Endothelial cell of umbilical vein (primary cell): ENCODE results near the gene CALML5. TPM values are rescaled to one million over a fixed set of nuclear protein-coding genes. Genes with fewer than 3 reads are reported as not detected.

ENCODE experiments used
- BruUV-seq: library from RNA; stranded (reverse); fragments of 400-500 nt; replicated peaks from 2 replicates; lab custom pipeline; 2021; lab: Mats Ljungman, UMichigan
- CTCF ChIA-PET: fragments of 300-600, 350-600 bp; sonication (Branson Sonifier 250); formaldehyde crosslinking; loops from one replicate; lab custom pipeline; 2021; ENCODE audit warnings: antibody characterized with exemption, inconsistent platforms; lab: Charles Lee
- POLR2A ChIA-PET: fragments of 300-600, 350-600 bp; sonication (Branson Sonifier 250); formaldehyde crosslinking; loops from one replicate; lab custom pipeline; 2021; ENCODE audit warnings: antibody characterized with exemption, inconsistent platforms; lab: Charles Lee
- DNase-seq: peaks from one replicate; pipeline ENCODE4 v3.0.0-alpha.2; 2011; ENCODE audit warnings: low read depth, low spot score
- FAIRE-seq: peaks from 2 replicates; lab custom pipeline; 2011; peaks lifted over from hg19 to GRCh38; lab: Jason Lieb, UNC
- H2AFZ ChIP-seq: 2 replicates; pipeline ENCODE4 v1.6.0; 2012; ENCODE audit warnings: low read depth, low read length, control low read depth, inconsistent platforms
- H3K27ac ChIP-seq: 2 replicates; pipeline ENCODE4 v1.5.1; 2011; ENCODE audit warnings: low read depth, mild to moderate bottlenecking, control low read depth, low read length, moderate library complexity; ENCODE audit not compliant: insufficient read depth
- H3K27me3 ChIP-seq, 2 experiments: 2 replicates each; pipeline versions ENCODE4 v1.6.0 to v1.6.1; 2011; ENCODE audit warnings: low read length in 2 of 2, mixed read lengths in 1 of 2; ENCODE audit not compliant: control insufficient read depth in 2 of 2, insufficient read depth in 2 of 2
- H3K36me3 ChIP-seq, 2 experiments: 2 replicates in 1 of 2; 3 replicates in 1 of 2; pipeline ENCODE4 v1.5.1; 2011; ENCODE audit warnings: low read length in 2 of 2, mild to moderate bottlenecking in 1 of 2, moderate library complexity in 1 of 2; ENCODE audit not compliant: control insufficient read depth in 2 of 2, insufficient read depth in 2 of 2; ENCODE audit errors: extremely low read depth in 1 of 2
- H3K4me1 ChIP-seq: 3 replicates; pipeline ENCODE4 v1.5.1; 2011; ENCODE audit warnings: mild to moderate bottlenecking, low read length; ENCODE audit not compliant: control insufficient read depth, insufficient read depth; ENCODE audit errors: extremely low read depth
- H3K4me2 ChIP-seq: 2 replicates; pipeline ENCODE4 v1.6.1; 2011; ENCODE audit warnings: low read length, control low read depth, mixed read lengths; ENCODE audit not compliant: insufficient read depth
- H3K4me3 ChIP-seq, 3 experiments: fragments of 200-600 bp in 1 of 3; sonication (generic), shearing (Covaris generic) in 1 of 3; replicated peaks in 1 of 3; 2 replicates each; pipeline ENCODE4 v1.5.1; 2011 to 2016; ENCODE audit warnings: control low read depth in 3 of 3, low read length in 3 of 3, mild to moderate bottlenecking in 2 of 3, inconsistent platforms in 1 of 3, low read depth in 1 of 3, moderate library complexity in 1 of 3; ENCODE audit not compliant: insufficient read depth in 1 of 3
- H3K79me2 ChIP-seq: 2 replicates; pipeline ENCODE4 v1.6.0; 2012; ENCODE audit warnings: low read length, inconsistent platforms; ENCODE audit not compliant: control insufficient read depth, insufficient read depth
- H3K9ac ChIP-seq: replicated peaks from 2 replicates; pipeline ENCODE3; 2011; ENCODE audit warnings: low read length, control low read depth; ENCODE audit not compliant: insufficient read depth; ENCODE audit errors: extremely low read depth
- H3K9me1 ChIP-seq: replicated peaks from 3 replicates; pipeline ENCODE4 v1.6.0; 2011; ENCODE audit warnings: mild to moderate bottlenecking, low read length; ENCODE audit not compliant: control insufficient read depth, insufficient read depth; ENCODE audit errors: extremely low read depth
- H3K9me3 ChIP-seq: replicated peaks from 2 replicates; pipeline ENCODE4 v1.5.1; 2012; ENCODE audit warnings: low read length, inconsistent platforms; ENCODE audit not compliant: control insufficient read depth, insufficient read depth
- H4K20me1 ChIP-seq: replicated peaks from 2 replicates; pipeline ENCODE3; 2011; ENCODE audit warnings: mild to moderate bottlenecking, low read length; ENCODE audit not compliant: control insufficient read depth, insufficient read depth; ENCODE audit errors: extremely low read depth
- CTCF ChIP-seq, 2 donors: IDR thresholded peaks; 1 replicate in 1 of 2; 2 replicates in 1 of 2; pipeline ENCODE4 v1.5.1; 2011; ENCODE audit warnings: low read length in 2 of 2, mild to moderate bottlenecking in 2 of 2, moderate library complexity in 2 of 2, control low read depth in 1 of 2, inconsistent platforms in 1 of 2, low read depth in 1 of 2; ENCODE audit not compliant: insufficient read depth in 1 of 2; ENCODE audit errors: extremely low read depth in 1 of 2
- EZH2 ChIP-seq: IDR thresholded peaks from 2 replicates; pipeline ENCODE4 v1.6.1; 2012; ENCODE audit warnings: borderline replicate concordance, low read depth, mild to moderate bottlenecking, moderate library complexity, low read length, inconsistent platforms; ENCODE audit not compliant: severe bottlenecking
- FOS ChIP-seq: IDR thresholded peaks from 2 replicates; pipeline ENCODE4 v1.6.1; 2011; ENCODE audit warnings: mild to moderate bottlenecking, low read length, moderate library complexity, borderline replicate concordance; ENCODE audit not compliant: insufficient read depth
- GATA2 ChIP-seq: IDR thresholded peaks from 2 replicates; pipeline ENCODE4 v1.7.0; 2011; ENCODE audit warnings: low read depth, mild to moderate bottlenecking, moderate library complexity, mixed read lengths, low read length; ENCODE audit not compliant: insufficient read length, insufficient read depth
- JUN ChIP-seq: IDR thresholded peaks from 2 replicates; pipeline ENCODE4 v1.6.1; 2011; ENCODE audit warnings: borderline replicate concordance, low read depth; ENCODE audit not compliant: insufficient read length, insufficient read depth
- MYC ChIP-seq: IDR thresholded peaks from one replicate; pipeline ENCODE4 v1.6.1; 2011; ENCODE audit warnings: mild to moderate bottlenecking, low read depth, low read length
- POLR2A ChIP-seq: IDR thresholded peaks from 2 replicates; pipeline ENCODE4 v1.6.1; 2012; ENCODE audit warnings: low read depth, mild to moderate bottlenecking, control low read depth, low read length
- POLR2AphosphoS5 ChIP-seq: IDR thresholded peaks from 2 replicates; pipeline ENCODE4 v1.6.1; 2012; ENCODE audit warnings: low read depth, mild to moderate bottlenecking, control low read depth, low read length, moderate library complexity; ENCODE audit not compliant: insufficient read depth
- dilution Hi-C: fragments of 300-500 bp; cut with MboI; formaldehyde crosslinking; loops from one replicate; pipeline ENCODE4 v1.15.0; 2019; ENCODE audit warnings: low sequenced_read_pairs; ENCODE audit not compliant: extremely low pct_ligation_motif_present
- intact Hi-C: fragments of 100-400 bp; cut with micrococcal nuclease; formaldehyde crosslinking; loops from one replicate; pipeline ENCODE4 v1.10.0; 2022
- polyA plus RNA-seq, 4 experiments: library from polyadenylated mRNA; depleted of rRNA in 3 of 4; stranded (reverse) in 3 of 4; unstranded in 1 of 4; fragments of >200 nt; gene quantifications; 2 replicates each; pipeline versions ENCODE4 v1.2.1 to v1.2.3, GENCODE V29; 2011 to 2012; ENCODE audit warnings: missing spikeins in 1 of 4
- total RNA-seq: library from RNA; stranded (reverse); gene quantifications from 2 replicates; pipeline ENCODE4 v1.2.3, GENCODE V29; 2021
- TF ChIP-seq, protein P1 (sequence below): IDR thresholded peaks from 2 replicates; pipeline ENCODE4 v1.6.1; 2011; ENCODE audit not compliant: insufficient read depth, insufficient read length

CALML5 gene
- total and polyA plus RNA-seq, 2 donors (not counting 3 experiments of a cell fraction or from before 2014, with no cell fraction given): not detected

DNA sequence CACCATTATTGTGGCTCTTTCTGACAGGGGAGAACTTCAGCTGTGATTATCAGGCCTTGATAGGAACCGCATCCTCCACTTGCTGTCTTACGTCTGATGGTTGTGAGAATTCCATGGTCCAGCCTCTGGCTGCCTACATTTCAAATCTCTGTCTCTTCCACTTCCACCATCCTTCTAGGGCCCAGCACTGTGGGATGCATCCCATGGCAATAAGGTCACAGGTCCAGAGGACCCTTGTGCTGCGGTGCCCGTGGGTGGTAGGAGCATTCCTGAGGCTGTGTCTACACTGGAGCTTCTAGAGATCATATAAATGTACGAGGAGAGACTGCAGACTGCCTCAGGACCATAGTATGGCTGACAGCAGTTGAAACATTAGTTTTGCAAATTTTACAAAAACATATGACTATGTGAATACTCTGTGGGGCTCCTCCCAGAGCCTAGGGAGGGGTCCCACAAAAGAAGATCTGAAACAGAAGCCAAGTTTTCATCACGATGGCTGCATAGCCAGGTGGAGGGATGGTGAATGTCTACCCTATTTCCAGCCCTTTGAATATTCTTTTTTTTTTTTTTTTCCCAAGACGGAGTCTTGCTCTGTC lies 37.2 kb upstream of the CALML5 start:
- H3K79me2 ChIP-seq: no peaks in the 10 kb centered on the region
- CTCF ChIA-PET: no interaction called here
- H3K4me1 ChIP-seq: peaks cover 5% of the 10 kb centered on the region
- BruUV-seq: no TSS peak
- H3K9me3 ChIP-seq: no peaks in the 10 kb centered on the region
- no peaks in the 10 kb centered on the region for H3K27me3 ChIP-seq
- no peak overlapping the region for H3K9ac ChIP-seq
- H3K36me3 ChIP-seq: no peaks in the 10 kb centered on the region
- no peak for FAIRE-seq
- H3K4me3 ChIP-seq: no peak overlapping the region
- H3K4me2 ChIP-seq: no peak overlapping the region
- DNase-seq: no peak
- intact Hi-C loops: no loop called here
- no peak overlapping the region for H3K27ac ChIP-seq
- POLR2A ChIA-PET: no interaction called here
- TF ChIP-seq, protein P1, sequence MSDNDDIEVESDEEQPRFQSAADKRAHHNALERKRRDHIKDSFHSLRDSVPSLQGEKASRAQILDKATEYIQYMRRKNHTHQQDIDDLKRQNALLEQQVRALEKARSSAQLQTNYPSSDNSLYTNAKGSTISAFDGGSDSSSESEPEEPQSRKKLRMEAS: no peak
- TF ChIP-seq CTCF (IDR thresholded peaks at IDR 0.05; ENCODE audit: extremely low read depth in 1 of 2, insufficient read depth in 1 of 2, low read depth in 1 of 2, low read length in 2 of 2): no peak
- no peak for TF ChIP-seq JUN
- TF ChIP-seq POLR2A: no peak
- no peak for TF ChIP-seq FOS
- no peak for TF ChIP-seq MYC
- TF ChIP-seq GATA2: no peak
- TF ChIP-seq EZH2: no peak
- TF ChIP-seq POLR2AphosphoS5: no peak
- no peaks in the 10 kb centered on the region for H3K9me1 ChIP-seq
- no peak overlapping the region for H2AFZ ChIP-seq
- dilution Hi-C loops: no loop called here
- no peaks in the 10 kb centered on the region for H4K20me1 ChIP-seq
